Activated T-cell treated with anti-CD3 and anti-CD28 coated beads, Interleukin-2, amount 50 U/mL, for 72 hours (primary cell): ENCODE measurements around the gene CFAP410. TPM values are rescaled to one million over a fixed set of nuclear protein-coding genes. Genes with fewer than 3 reads are reported as not detected.

Source experiments
- ATAC-seq, 2 donors: fragments of 150-1000 bp; cut with Tn5 transposase; replicated peaks in 1 of 2; 2 replicates each; pipeline ENCODE4 v1.10.0; 2021; ENCODE audit warnings: moderate library complexity in 2 of 2, mild to moderate bottlenecking in 1 of 2
- DNase-seq, 2 donors: peaks; one replicate each; pipeline ENCODE4 v3.0.0; 2021 to 2022; ENCODE audit warnings: mixed read lengths in 1 of 2
- H3K27ac Mint-ChIP-seq: one replicate; pipeline ENCODE4 v1.8.0; 2022; ENCODE audit warnings: mild to moderate bottlenecking, moderate library complexity, mixed read lengths
- H3K27me3 Mint-ChIP-seq: one replicate; pipeline ENCODE4 v1.8.0; 2022; ENCODE audit warnings: low read depth, mixed read lengths
- H3K36me3 Mint-ChIP-seq, 2 donors: one replicate each; pipeline ENCODE4 v1.8.0; 2022; ENCODE audit warnings: mixed read lengths in 2 of 2, mild to moderate bottlenecking in 1 of 2; ENCODE audit not compliant: insufficient read depth in 2 of 2
- H3K4me1 Mint-ChIP-seq: one replicate; pipeline ENCODE4 v1.8.0; 2022; ENCODE audit warnings: low read depth, mixed read lengths
- H3K4me3 Mint-ChIP-seq, 2 donors: one replicate each; pipeline ENCODE4 v1.8.0; 2022; ENCODE audit warnings: mild to moderate bottlenecking in 2 of 2, mixed read lengths in 2 of 2, moderate library complexity in 2 of 2
- H3K9me3 Mint-ChIP-seq, 2 donors: one replicate each; pipeline ENCODE4 v1.8.0; 2022; ENCODE audit warnings: mixed read lengths in 2 of 2
- total RNA-seq, 2 donors: library from RNA; stranded (reverse); gene quantifications; one replicate each; pipeline ENCODE4 v1.2.3, GENCODE V29; 2022

Gene CFAP410
- total RNA-seq, 2 donors from 2014 or later, result 14.5 to 17.2 TPM

DNA sequence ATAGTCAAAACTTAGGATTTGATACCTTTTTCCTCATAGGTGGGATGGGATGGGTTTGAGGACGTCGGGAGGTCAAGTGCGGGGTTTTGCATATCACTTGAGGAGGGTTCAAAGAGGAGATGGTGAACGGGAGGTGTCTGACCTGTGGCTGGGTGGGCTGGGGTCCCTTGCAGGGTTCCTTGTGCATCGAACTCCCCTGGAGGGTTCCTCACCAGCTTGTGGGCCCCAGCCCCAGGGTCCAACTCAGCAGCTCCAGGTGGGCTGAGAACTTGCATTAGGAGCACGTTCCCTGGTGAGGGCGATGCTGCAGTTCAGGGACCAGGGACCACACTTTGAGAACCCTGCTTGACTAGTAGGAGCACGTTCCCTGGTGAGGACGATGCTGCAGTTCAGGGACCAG lies 37.4 kb upstream of the CFAP410 start:
- ATAC-seq (no peak), DNase-seq (no peak)
- H3K4me3 Mint-ChIP-seq, result no peak overlapping the region
- peaks cover 10% of the 10 kb centered on the region for H3K4me1 Mint-ChIP-seq
- peaks cover 0 to 4% of the 10 kb centered on the region in 2 donors for H3K36me3 Mint-ChIP-seq
- H3K9me3 Mint-ChIP-seq, result no peaks in the 10 kb centered on the region
- H3K27ac Mint-ChIP-seq, result no peak overlapping the region
- H3K27me3 Mint-ChIP-seq, result no peaks in the 10 kb centered on the region

GRCh38 chr21:44375761-44376241 lies 36.6 kb upstream of the CFAP410 start:
- Mint-ChIP-seq H3K4me1 (peaks cover 10% of the 10 kb centered on the region), H3K27me3 (no peaks in the 10 kb centered on the region), H3K27ac (no peak overlapping the region), H3K36me3 (peaks cover 0 to 1% of the 10 kb centered on the region in 2 donors), H3K9me3 (peaks cover 1 to 2% of the 10 kb centered on the region in 2 donors), H3K4me3 (no peak overlapping the region)
- DNase-seq (no peak), ATAC-seq (no peak)

- Mint-ChIP-seq H3K27me3 (no peaks in the 10 kb centered on the region), H3K4me1 (peaks cover 10% of the 10 kb centered on the region), H3K36me3 (no peaks in the 10 kb centered on the region), H3K4me3 (no peak overlapping the region), H3K9me3 (peaks cover 1 to 2% of the 10 kb centered on the region in 2 donors), H3K27ac (no peak overlapping the region)
- peak in 1 of 2 donors; percentile 49 for ATAC-seq
- peak; percentile 19 to 31 for DNase-seq
Observed at GRCh38 chr21:44375281-44375651, 36.1 kb upstream of the CFAP410 start.

GRCh38 chr21:44374601-44375280 lies 35.6 kb upstream of the CFAP410 start:
- DNase-seq (no peak), ATAC-seq (no peak)
- Mint-ChIP-seq H3K4me1 (peaks cover 10% of the 10 kb centered on the region), H3K27me3 (no peaks in the 10 kb centered on the region), H3K9me3 (peaks cover 1 to 2% of the 10 kb centered on the region in 2 donors), H3K4me3 (no peak overlapping the region), H3K36me3 (no peaks in the 10 kb centered on the region), H3K27ac (no peak overlapping the region)

GRCh38 chr21:44372616-44373015 lies 33.4 kb upstream of the CFAP410 start:
- H3K4me3 Mint-ChIP-seq, result no peak overlapping the region

DNA sequence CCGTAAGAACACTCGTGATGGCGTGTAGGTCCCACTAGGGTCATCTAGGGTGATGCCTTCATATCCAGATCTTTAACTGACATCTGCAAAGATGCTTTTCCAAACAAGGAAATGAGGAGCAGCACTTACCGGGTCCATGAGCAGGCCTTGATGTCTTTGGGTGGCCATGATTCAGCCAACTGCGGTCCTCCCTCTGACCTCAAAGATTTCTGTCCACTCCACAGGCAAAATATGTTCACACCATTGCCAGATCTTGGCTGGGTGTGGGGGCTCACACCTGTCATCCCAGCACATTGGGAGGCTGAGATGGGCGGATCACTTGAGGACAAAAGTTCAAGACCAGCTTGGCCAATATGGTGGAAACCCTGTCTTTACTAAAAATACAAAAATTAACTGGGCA lies 32.4 kb upstream of the CFAP410 start:
- Mint-ChIP-seq H3K4me3 (no peak overlapping the region), H3K9me3 (peaks cover 1 to 2% of the 10 kb centered on the region in 2 donors), H3K4me1 (peaks cover 10% of the 10 kb centered on the region), H3K27ac (no peak overlapping the region), H3K27me3 (no peaks in the 10 kb centered on the region), H3K36me3 (no peaks in the 10 kb centered on the region)
- DNase-seq (no peak), ATAC-seq (no peak)

More at GRCh38 chr21:44372616-44373015, 33.4 kb upstream of the CFAP410 start:
- no peak for DNase-seq
- no peak for ATAC-seq
- no peaks in the 10 kb centered on the region for H3K36me3 Mint-ChIP-seq
- peaks cover 10% of the 10 kb centered on the region for H3K4me1 Mint-ChIP-seq
- peaks cover 1 to 2% of the 10 kb centered on the region in 2 donors for H3K9me3 Mint-ChIP-seq
- H3K27me3 Mint-ChIP-seq, result no peaks in the 10 kb centered on the region
- H3K27ac Mint-ChIP-seq, result no peak overlapping the region

- DNase-seq (no peak), ATAC-seq (no peak)
- Mint-ChIP-seq H3K36me3 (no peaks in the 10 kb centered on the region), H3K27ac (no peak overlapping the region), H3K27me3 (no peaks in the 10 kb centered on the region), H3K9me3 (peaks cover 1 to 2% of the 10 kb centered on the region in 2 donors), H3K4me3 (no peak overlapping the region), H3K4me1 (peaks cover 10% of the 10 kb centered on the region)
Observed at GRCh38 chr21:44370786-44371410, 31.7 kb upstream of the CFAP410 start.

- Mint-ChIP-seq H3K4me3 (no peak overlapping the region), H3K27me3 (no peaks in the 10 kb centered on the region), H3K9me3 (peaks cover 1 to 2% of the 10 kb centered on the region in 2 donors), H3K4me1 (peaks cover 5% of the 10 kb centered on the region), H3K36me3 (no peaks in the 10 kb centered on the region), H3K27ac (no peak overlapping the region)
- no peak for ATAC-seq
- no peak for DNase-seq
Observed at GRCh38 chr21:44370027-44370735, 31.0 kb upstream of the CFAP410 start.

- H3K9me3 Mint-ChIP-seq, result peaks cover 1 to 2% of the 10 kb centered on the region in 2 donors
- H3K36me3 Mint-ChIP-seq, result peaks cover 0 to under 1% of the 10 kb centered on the region in 2 donors
- H3K4me1 Mint-ChIP-seq, result peaks cover 3% of the 10 kb centered on the region
- H3K27me3 Mint-ChIP-seq, result no peaks in the 10 kb centered on the region
- no peak overlapping the region for H3K4me3 Mint-ChIP-seq
- ATAC-seq (no peak), DNase-seq (no peak)
- no peak overlapping the region for H3K27ac Mint-ChIP-seq
Observed at GRCh38 chr21:44368711-44369446, 29.7 kb upstream of the CFAP410 start.

GRCh38 chr21:44366586-44367211 lies 27.5 kb upstream of the CFAP410 start:
- Mint-ChIP-seq H3K27me3 (no peaks in the 10 kb centered on the region), H3K36me3 (peaks cover 4 to 7% of the 10 kb centered on the region in 2 donors), H3K4me1 (peaks cover 5% of the 10 kb centered on the region), H3K4me3 (no peak overlapping the region), H3K9me3 (peaks cover 6 to 7% of the 10 kb centered on the region in 2 donors), H3K27ac (no peak overlapping the region)
- no peak for DNase-seq
- no peak for ATAC-seq

GRCh38 chr21:44365967-44366585 lies 26.9 kb upstream of the CFAP410 start:
- Mint-ChIP-seq H3K9me3 (peaks cover 4 to 6% of the 10 kb centered on the region in 2 donors), H3K4me3 (no peak overlapping the region), H3K36me3 (peaks cover 4 to 7% of the 10 kb centered on the region in 2 donors), H3K27me3 (no peaks in the 10 kb centered on the region), H3K27ac (no peak overlapping the region), H3K4me1 (peaks cover 5% of the 10 kb centered on the region)
- ATAC-seq (no peak), DNase-seq (no peak)
